NCI-H2107 treated with DMSO at 0.1 percent for 48 hours (cell line): Measurements from ENCODE around the gene NAALAD2.
"Not testable (repeated sequence)": the region's sequence is repeated elsewhere in the genome, so short reads cannot be mapped to it uniquely, and the experiment has no call there.

Experiments used
- DNase-seq: peaks from one replicate; lab custom pipeline; 2025; ENCODE audit not compliant: unreplicated experiment; lab: John Stamatoyannopoulos, UW

Gene NAALAD2

GRCh38 chr11:90239967-90240636, 105.6 kb downstream of the NAALAD2 start:
- DNase-seq, result not testable (repeated sequence)

- no peak for DNase-seq
Measured at GRCh38 chr11:90241414-90241813, 107.0 kb downstream of the NAALAD2 start.
